GM12865 (cell line): ENCODE results near the gene STK24.

Experiments
- DNase-seq: peaks from one replicate; pipeline ENCODE4 v3.0.0; 2010; ENCODE audit warnings: low read depth
- H3K4me3 ChIP-seq: 2 replicates; pipeline ENCODE4 v1.5.1; 2011; ENCODE audit warnings: mild to moderate bottlenecking, low read depth, low read length, control low read depth
- CTCF ChIP-seq: IDR thresholded peaks from 2 replicates; pipeline ENCODE4 v1.5.1; 2011; ENCODE audit warnings: low read length, control low read depth, low read depth, inconsistent platforms; ENCODE audit not compliant: insufficient read depth; ENCODE audit errors: missing control alignments

STK24 gene

GRCh38 chr13:98543378-98544103, 33.4 kb downstream of the STK24 start:
- DNase-seq = peak; percentile 52
- H3K4me3 ChIP-seq = peak overlapping the region; percentile 27
- no peak for TF ChIP-seq CTCF

GRCh38 chr13:98542568-98543377, 34.1 kb downstream of the STK24 start:
- DNase-seq = peak; percentile 56
- H3K4me3 ChIP-seq = peak overlapping the region; percentile 27
- TF ChIP-seq CTCF = no peak

GRCh38 chr13:98541701-98542203, 35.2 kb downstream of the STK24 start:
- DNase-seq = no peak

GRCh38 chr13:98541191-98541590, 35.7 kb downstream of the STK24 start:
- H3K4me3 ChIP-seq = no peak overlapping the region
- no peak for DNase-seq
- no peak for TF ChIP-seq CTCF

More at GRCh38 chr13:98541701-98542203, 35.2 kb downstream of the STK24 start:
- H3K4me3 ChIP-seq = no peak overlapping the region
- no peak for TF ChIP-seq CTCF

- DNase-seq = peak; percentile 45
- no peak overlapping the region for H3K4me3 ChIP-seq
- TF ChIP-seq CTCF = no peak
These were observed 36.4 kb downstream of the STK24 start for GRCh38 chr13:98540476-98540875.

GRCh38 chr13:98539666-98540065, 37.2 kb downstream of the STK24 start:
- no peak for DNase-seq
- no peak overlapping the region for H3K4me3 ChIP-seq
- no peak for TF ChIP-seq CTCF
